PFSK-1 (cell line): ENCODE results near the gene KHNYN.

Experiments used
- FOXP2 ChIP-seq: optimal IDR thresholded peaks from 2 replicates; pipeline ENCODE3; 2011; ENCODE audit warnings: borderline replicate concordance, control low read depth, inconsistent platforms; ENCODE audit not compliant: insufficient read depth; ENCODE audit errors: extremely low read length, extremely low read depth
- POLR2AphosphoS5 ChIP-seq: IDR thresholded peaks from 2 replicates; pipeline ENCODE4 v1.6.1; 2012; ENCODE audit warnings: low read depth, mild to moderate bottlenecking, control low read depth, low read length, moderate library complexity
- SIN3A ChIP-seq: IDR thresholded peaks from 2 replicates; pipeline ENCODE4 v1.6.1; 2012; ENCODE audit warnings: mild to moderate bottlenecking, low read length, moderate library complexity, borderline replicate concordance; ENCODE audit not compliant: insufficient read depth
- TF ChIP-seq, protein P1 (sequence below), 2 experiments: IDR thresholded peaks; 2 replicates each; pipeline versions ENCODE4 v1.6.1 to v1.8.0; 2011 to 2012; ENCODE audit warnings: low read depth in 2 of 2, low read length in 2 of 2, control low read depth in 1 of 2, inconsistent platforms in 1 of 2, mild to moderate bottlenecking in 1 of 2, moderate library complexity in 1 of 2; ENCODE audit not compliant: insufficient read depth in 1 of 2

The KHNYN gene

DNA sequence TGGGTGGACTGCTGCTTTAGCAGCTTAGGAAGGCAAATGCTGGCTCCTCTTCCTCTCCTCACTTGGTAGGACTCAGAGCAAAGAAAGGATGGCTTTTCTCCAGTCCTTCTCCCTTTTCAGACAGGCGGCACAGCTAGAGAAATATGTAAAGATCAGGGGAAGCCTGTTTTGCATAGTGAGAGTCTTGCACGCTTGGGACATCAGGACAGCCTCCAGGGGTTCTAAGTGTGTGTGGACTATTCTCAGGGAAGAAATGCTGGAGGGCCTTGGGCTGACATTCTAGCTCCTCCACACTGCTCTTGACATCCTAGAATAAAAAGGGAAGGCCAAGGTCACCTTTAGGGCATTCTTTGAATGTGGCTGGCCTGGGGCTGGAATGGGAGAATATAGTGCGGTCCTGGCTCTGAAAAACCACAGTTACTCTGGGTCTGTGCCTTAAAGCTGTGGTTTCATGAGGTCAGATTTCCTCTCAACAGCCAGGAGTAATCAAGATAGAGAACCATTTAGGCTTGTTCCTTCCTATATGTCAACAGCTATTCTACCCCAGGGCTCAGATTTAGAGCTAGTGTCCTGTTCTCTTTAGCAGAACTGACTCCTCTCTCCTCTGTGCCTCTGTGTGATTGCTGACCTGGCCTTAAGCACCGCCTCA, 54.0 kb downstream of the KHNYN start:
- TF ChIP-seq FOXP2 (no peak), SIN3A (no peak), POLR2AphosphoS5 (no peak)
- TF ChIP-seq, protein P1, sequence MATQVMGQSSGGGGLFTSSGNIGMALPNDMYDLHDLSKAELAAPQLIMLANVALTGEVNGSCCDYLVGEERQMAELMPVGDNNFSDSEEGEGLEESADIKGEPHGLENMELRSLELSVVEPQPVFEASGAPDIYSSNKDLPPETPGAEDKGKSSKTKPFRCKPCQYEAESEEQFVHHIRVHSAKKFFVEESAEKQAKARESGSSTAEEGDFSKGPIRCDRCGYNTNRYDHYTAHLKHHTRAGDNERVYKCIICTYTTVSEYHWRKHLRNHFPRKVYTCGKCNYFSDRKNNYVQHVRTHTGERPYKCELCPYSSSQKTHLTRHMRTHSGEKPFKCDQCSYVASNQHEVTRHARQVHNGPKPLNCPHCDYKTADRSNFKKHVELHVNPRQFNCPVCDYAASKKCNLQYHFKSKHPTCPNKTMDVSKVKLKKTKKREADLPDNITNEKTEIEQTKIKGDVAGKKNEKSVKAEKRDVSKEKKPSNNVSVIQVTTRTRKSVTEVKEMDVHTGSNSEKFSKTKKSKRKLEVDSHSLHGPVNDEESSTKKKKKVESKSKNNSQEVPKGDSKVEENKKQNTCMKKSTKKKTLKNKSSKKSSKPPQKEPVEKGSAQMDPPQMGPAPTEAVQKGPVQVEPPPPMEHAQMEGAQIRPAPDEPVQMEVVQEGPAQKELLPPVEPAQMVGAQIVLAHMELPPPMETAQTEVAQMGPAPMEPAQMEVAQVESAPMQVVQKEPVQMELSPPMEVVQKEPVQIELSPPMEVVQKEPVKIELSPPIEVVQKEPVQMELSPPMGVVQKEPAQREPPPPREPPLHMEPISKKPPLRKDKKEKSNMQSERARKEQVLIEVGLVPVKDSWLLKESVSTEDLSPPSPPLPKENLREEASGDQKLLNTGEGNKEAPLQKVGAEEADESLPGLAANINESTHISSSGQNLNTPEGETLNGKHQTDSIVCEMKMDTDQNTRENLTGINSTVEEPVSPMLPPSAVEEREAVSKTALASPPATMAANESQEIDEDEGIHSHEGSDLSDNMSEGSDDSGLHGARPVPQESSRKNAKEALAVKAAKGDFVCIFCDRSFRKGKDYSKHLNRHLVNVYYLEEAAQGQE (IDR thresholded peaks at IDR 0.05; ENCODE audit: insufficient read depth in 1 of 2, low read depth in 2 of 2, low read length in 2 of 2) = no peak
